Trophoblast cell (in vitro differentiated cells and primary cell): Measurements from ENCODE around the gene RPL19.

Experiments
- DNase-seq, 2 donors: peaks; one replicate each; pipeline ENCODE4 v3.0.0-alpha.2; 2016
- H2AFZ ChIP-seq: 2 replicates; pipeline ENCODE4 v1.6.1; 2013; ENCODE audit warnings: low read length, moderate library complexity, mild to moderate bottlenecking; ENCODE audit not compliant: insufficient read depth, poor library complexity
- H2AK5ac ChIP-seq: 2 replicates; pipeline ENCODE4 v1.6.1; 2013; ENCODE audit warnings: mild to moderate bottlenecking, low read length
- H2BK120ac ChIP-seq: 2 replicates; pipeline ENCODE4 v1.6.1; 2013; ENCODE audit warnings: low read length, mild to moderate bottlenecking, moderate library complexity; ENCODE audit not compliant: insufficient read depth, poor library complexity
- H2BK12ac ChIP-seq: 2 replicates; pipeline ENCODE4 v1.6.1; 2013; ENCODE audit warnings: mild to moderate bottlenecking, low read length, moderate library complexity
- H2BK5ac ChIP-seq: 2 replicates; pipeline ENCODE4 v1.6.1; 2013; ENCODE audit warnings: low read length, low read depth, moderate library complexity, mild to moderate bottlenecking; ENCODE audit not compliant: poor library complexity
- H3K14ac ChIP-seq: 2 replicates; pipeline ENCODE4 v1.6.1; 2013; ENCODE audit warnings: mild to moderate bottlenecking, low read length
- H3K18ac ChIP-seq: 2 replicates; pipeline ENCODE4 v1.6.1; 2013; ENCODE audit warnings: mild to moderate bottlenecking, low read length
- H3K23ac ChIP-seq: 2 replicates; pipeline ENCODE4 v1.6.1; 2013; ENCODE audit warnings: low read length
- H3K27ac ChIP-seq: 2 replicates; pipeline ENCODE4 v1.5.1; 2013; ENCODE audit warnings: low read depth, mild to moderate bottlenecking, inconsistent platforms, low read length, moderate library complexity
- H3K27me3 ChIP-seq: 2 replicates; pipeline ENCODE4 v1.6.1; 2013; ENCODE audit warnings: inconsistent platforms, mild to moderate bottlenecking, low read length, moderate library complexity; ENCODE audit not compliant: insufficient read depth
- H3K36me3 ChIP-seq, 2 experiments: 1 replicate in 1 of 2; 2 replicates in 1 of 2; pipeline ENCODE4 v1.6.1; 2013; ENCODE audit warnings: low read length in 2 of 2, mild to moderate bottlenecking in 2 of 2, moderate library complexity in 1 of 2; ENCODE audit not compliant: insufficient read depth in 2 of 2, control insufficient read depth in 1 of 2
- H3K4ac ChIP-seq: 2 replicates; pipeline ENCODE4 v1.6.1; 2013; ENCODE audit warnings: low read depth, mild to moderate bottlenecking, low read length, moderate library complexity
- H3K4me1 ChIP-seq, 2 experiments: 1 replicate in 1 of 2; 2 replicates in 1 of 2; pipeline ENCODE4 v1.6.1; 2013; ENCODE audit warnings: low read length in 2 of 2, mild to moderate bottlenecking in 2 of 2, moderate library complexity in 1 of 2; ENCODE audit not compliant: insufficient read depth in 2 of 2, control insufficient read depth in 1 of 2
- H3K4me2 ChIP-seq: 2 replicates; pipeline ENCODE4 v1.6.1; 2013; ENCODE audit warnings: inconsistent platforms, mild to moderate bottlenecking, low read length, moderate library complexity
- H3K4me3 ChIP-seq: 2 replicates; pipeline ENCODE4 v1.5.1; 2013; ENCODE audit warnings: mild to moderate bottlenecking, low read depth, low read length, inconsistent platforms
- H3K79me1 ChIP-seq: one replicate; pipeline ENCODE4 v1.6.1; 2013; ENCODE audit warnings: low read length
- H3K79me2 ChIP-seq: 2 replicates; pipeline ENCODE4 v1.6.1; 2013; ENCODE audit warnings: low read length, mild to moderate bottlenecking; ENCODE audit not compliant: control insufficient read depth, insufficient read depth, poor library complexity
- H3K9ac ChIP-seq: 2 replicates; pipeline ENCODE4 v1.6.1; 2013; ENCODE audit warnings: mild to moderate bottlenecking, low read length
- H3K9me3 ChIP-seq: 2 replicates; pipeline ENCODE4 v1.6.1; 2013; ENCODE audit warnings: low read depth, mild to moderate bottlenecking, control low read depth, inconsistent platforms, low read length; ENCODE audit not compliant: insufficient read depth
- H4K12ac ChIP-seq: 2 replicates; pipeline ENCODE4 v1.6.1; 2013; ENCODE audit warnings: low read depth, mild to moderate bottlenecking, low read length, moderate library complexity
- H4K8ac ChIP-seq: 2 replicates; pipeline ENCODE4 v1.6.1; 2013; ENCODE audit warnings: low read depth, mild to moderate bottlenecking, low read length, moderate library complexity
- H4K91ac ChIP-seq: one replicate; pipeline ENCODE4 v1.6.1; 2013; ENCODE audit warnings: low read depth, mild to moderate bottlenecking, low read length, moderate library complexity
- WGBS: extraction: QIAGEN DNeasy Blood & Tissue Kit; methylation state at CpG from one replicate; pipeline ENCODE4 v1.1.7; 2013; ENCODE audit warnings: missing lambda C conversion rate; ENCODE audit not compliant: insufficient read length, insufficient coverage; ENCODE audit errors: extremely low coverage; 5-methylcytosine and 5-hydroxymethylcytosine counted together

The RPL19 gene

DNA sequence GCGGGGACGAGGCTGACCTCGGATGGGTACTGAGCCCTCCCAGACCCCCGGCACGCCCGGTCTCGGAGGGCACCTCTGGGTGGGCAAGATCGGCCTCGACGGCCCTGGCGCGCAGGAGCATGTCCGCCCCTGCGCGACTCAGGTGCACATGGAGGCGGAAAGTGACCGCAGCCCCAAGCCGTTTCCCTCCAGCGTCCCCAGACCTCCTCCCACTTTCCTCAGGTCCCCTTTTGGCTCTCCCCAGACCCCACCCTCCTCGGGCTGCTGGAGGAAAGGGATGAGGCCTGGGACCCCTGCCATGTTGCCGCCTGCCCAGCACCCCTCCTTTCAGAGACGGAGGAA, 10.0 kb downstream of the RPL19 start:
- Histone ChIP-seq H3K9me3 (peaks cover 3% of the 10 kb centered on the region), H3K4me1 (peaks cover 2% of the 10 kb centered on the region in 2 experiments), H2AFZ (no peak overlapping the region), H2BK5ac (no peak overlapping the region), H3K79me1 (no peaks in the 10 kb centered on the region), H4K8ac (no peak overlapping the region), H3K4me3 (no peak overlapping the region), H3K36me3 (peaks cover 0 to 2% of the 10 kb centered on the region in 2 experiments), H3K23ac (no peak overlapping the region), H3K27me3 (peaks cover 18% of the 10 kb centered on the region), H3K4ac (no peak overlapping the region), H4K12ac (no peak overlapping the region), H3K18ac (no peak overlapping the region), H4K91ac (no peak overlapping the region), H3K4me2 (peak overlapping the region; percentile 45), H2BK120ac (no peak overlapping the region), H3K79me2 (no peaks in the 10 kb centered on the region), H2AK5ac (no peak overlapping the region), H3K9ac (no peak overlapping the region), H3K14ac (no peak overlapping the region), H2BK12ac (no peak overlapping the region), H3K27ac (no peak overlapping the region)
- DNase-seq, result no peak
- WGBS, result no CpG with 5 or more reads among the region's 22 CpGs

DNA sequence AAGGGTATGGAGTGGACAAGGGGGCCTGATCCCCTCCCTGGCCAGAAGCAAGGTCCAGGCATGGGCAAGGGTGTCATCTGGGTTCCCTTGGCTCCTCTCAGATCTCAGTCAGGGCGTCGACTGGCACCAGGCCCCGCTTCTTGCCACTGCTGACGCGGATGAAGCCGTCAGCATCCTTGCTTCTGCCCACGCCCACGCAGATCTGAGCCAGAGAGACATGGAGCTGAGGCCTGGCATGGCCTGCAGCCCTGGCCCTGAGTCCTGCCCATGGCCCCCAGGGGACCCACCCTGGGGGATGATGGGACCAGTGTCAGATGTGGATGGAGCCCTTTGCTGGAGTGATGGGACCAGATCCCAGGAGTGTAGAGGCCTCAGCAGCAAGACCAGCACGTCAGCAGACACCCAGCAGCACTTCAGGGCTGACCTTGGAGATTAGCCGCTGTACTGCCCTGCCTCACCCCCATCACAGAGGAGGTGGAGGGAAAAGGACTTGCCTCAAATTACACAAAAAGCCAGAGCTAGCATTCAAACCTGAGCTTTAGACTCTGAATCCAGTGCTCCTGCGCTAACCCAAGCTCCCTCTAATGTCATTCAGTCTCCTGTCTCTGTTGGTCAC, 12.2 kb downstream of the RPL19 start:
- Histone ChIP-seq H3K36me3 (no peaks in the 10 kb centered on the region), H3K27ac (no peak overlapping the region), H3K9ac (no peak overlapping the region), H3K23ac (no peak overlapping the region), H2BK12ac (no peak overlapping the region), H4K91ac (no peak overlapping the region), H4K12ac (no peak overlapping the region), H2BK5ac (no peak overlapping the region), H4K8ac (no peak overlapping the region), H3K4me2 (no peak overlapping the region), H2AK5ac (no peak overlapping the region), H3K9me3 (peaks cover 8% of the 10 kb centered on the region), H3K4me3 (no peak overlapping the region), H3K14ac (no peak overlapping the region), H3K4me1 (peaks cover 2% of the 10 kb centered on the region in 2 experiments), H3K79me1 (no peaks in the 10 kb centered on the region), H3K18ac (no peak overlapping the region), H3K79me2 (no peaks in the 10 kb centered on the region), H3K4ac (no peak overlapping the region), H3K27me3 (peaks cover 20% of the 10 kb centered on the region), H2AFZ (no peak overlapping the region), H2BK120ac (no peak overlapping the region)
- no CpG with 5 or more reads among the region's 11 CpGs for WGBS
- no peak for DNase-seq

DNA sequence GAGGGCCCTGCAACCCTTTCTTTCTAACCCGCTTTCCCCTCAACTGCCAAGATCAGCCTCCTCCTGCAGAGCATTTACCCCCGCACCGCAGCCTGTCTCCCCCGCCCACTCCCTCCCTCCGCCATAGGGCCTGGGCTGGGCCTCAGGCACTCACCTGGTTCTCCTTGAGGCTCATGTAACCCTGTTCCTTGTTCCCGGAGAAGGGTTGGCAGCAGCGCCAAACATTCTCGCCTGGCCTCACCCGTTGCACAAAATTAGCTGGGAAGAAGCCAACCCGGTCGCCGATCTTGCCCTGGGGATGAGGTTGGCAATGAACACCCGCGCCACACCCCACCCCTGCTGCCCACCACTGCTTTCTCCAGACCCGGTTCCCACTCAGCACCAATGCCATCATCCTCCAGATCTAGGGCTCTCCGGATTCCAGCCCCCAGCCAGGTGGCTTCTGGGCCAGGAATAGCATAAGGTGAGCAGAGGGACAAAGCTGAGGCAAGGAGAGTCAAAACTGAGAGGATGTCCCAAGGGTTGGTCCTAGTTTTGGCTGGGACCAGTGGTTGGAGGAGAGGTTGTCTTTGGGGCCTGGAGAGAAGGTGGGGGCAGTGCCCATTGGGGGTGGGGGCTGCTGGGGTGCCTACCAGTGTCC, 12.9 kb downstream of the RPL19 start:
- no peak overlapping the region for H3K23ac ChIP-seq
- no peak overlapping the region for H2BK120ac ChIP-seq
- H4K91ac ChIP-seq, result no peak overlapping the region
- H3K79me1 ChIP-seq, result no peaks in the 10 kb centered on the region
- H3K4me2 ChIP-seq, result no peak overlapping the region
- H3K27ac ChIP-seq, result no peak overlapping the region
- WGBS, result no CpG with 5 or more reads among the region's 16 CpGs
- H2BK5ac ChIP-seq, result no peak overlapping the region
- H3K4ac ChIP-seq, result no peak overlapping the region
- no peak overlapping the region for H4K8ac ChIP-seq
- no peak overlapping the region for H3K18ac ChIP-seq
- H3K79me2 ChIP-seq, result no peaks in the 10 kb centered on the region
- no peak overlapping the region for H3K4me3 ChIP-seq
- H4K12ac ChIP-seq, result no peak overlapping the region
- H3K9me3 ChIP-seq, result peaks cover 11% of the 10 kb centered on the region
- peaks cover 20% of the 10 kb centered on the region for H3K27me3 ChIP-seq
- peaks cover 2% of the 10 kb centered on the region in 2 experiments for H3K4me1 ChIP-seq
- no peaks in the 10 kb centered on the region for H3K36me3 ChIP-seq
- no peak overlapping the region for H2AK5ac ChIP-seq
- no peak overlapping the region for H2BK12ac ChIP-seq
- no peak overlapping the region for H2AFZ ChIP-seq
- no peak for DNase-seq
- H3K14ac ChIP-seq, result no peak overlapping the region
- no peak overlapping the region for H3K9ac ChIP-seq

DNA sequence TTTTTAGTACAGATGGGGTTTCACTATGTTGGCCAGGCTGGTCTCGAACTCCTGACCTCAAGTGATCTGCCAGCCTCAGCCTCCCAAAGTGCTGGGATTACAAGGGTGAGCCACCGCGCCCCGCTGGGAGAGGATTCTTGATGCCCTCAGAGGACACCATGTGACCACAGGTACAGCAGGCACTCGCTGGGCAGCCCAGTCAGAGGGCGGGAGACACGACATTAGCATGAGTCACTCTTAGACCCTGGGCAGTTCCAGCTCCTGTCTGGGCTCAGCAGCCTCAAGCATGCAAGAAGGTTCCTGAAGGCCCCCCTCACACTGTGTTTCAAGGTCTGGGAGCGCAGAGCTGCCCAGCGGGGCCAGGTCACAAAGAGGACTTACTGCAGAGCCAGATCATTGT, 13.8 kb downstream of the RPL19 start:
- Histone ChIP-seq H3K9me3 (peaks cover 9% of the 10 kb centered on the region), H2BK120ac (no peak overlapping the region), H3K18ac (no peak overlapping the region), H3K14ac (no peak overlapping the region), H3K4me2 (no peak overlapping the region), H3K27me3 (peaks cover 21% of the 10 kb centered on the region), H4K12ac (no peak overlapping the region), H3K79me2 (no peaks in the 10 kb centered on the region), H3K4me1 (peaks cover 2% of the 10 kb centered on the region in 2 experiments), H3K4me3 (no peak overlapping the region), H3K9ac (no peak overlapping the region), H3K36me3 (no peaks in the 10 kb centered on the region), H3K79me1 (no peaks in the 10 kb centered on the region), H2BK5ac (no peak overlapping the region), H2BK12ac (no peak overlapping the region), H2AFZ (no peak overlapping the region), H3K27ac (no peak overlapping the region), H3K4ac (no peak overlapping the region), H4K91ac (no peak overlapping the region), H2AK5ac (no peak overlapping the region), H3K23ac (no peak overlapping the region), H4K8ac (no peak overlapping the region)
- WGBS, result no CpG with 5 or more reads among the region's 9 CpGs
- DNase-seq, result peak; percentile 50 to 59
